HG03342 (cell line): ENCODE measurements around the gene ISM1.
"Not testable (repeated sequence)": the region's sequence is repeated elsewhere in the genome, so short reads cannot be mapped to it uniquely, and the experiment has no call there.

Experiments used
- ATAC-seq: cut with Tn5 transposase; IDR thresholded peaks from one replicate; pipeline ENCODE4 v1.9.1; 2021; ENCODE audit warnings: mild to moderate bottlenecking, moderate library complexity; ENCODE audit not compliant: unreplicated experiment

The ISM1 gene

GRCh38 chr20:13221313-13221672 is 219 bp downstream of the ISM1 start:
- peak; percentile 41 for ATAC-seq

GRCh38 chr20:13221673-13222318 is 722 bp downstream of the ISM1 start:
- ATAC-seq = peak; percentile 80

- no peak for ATAC-seq
These were observed 1.2 kb downstream of the ISM1 start for GRCh38 chr20:13222319-13222716.

- ATAC-seq = no peak
These were observed 2.9 kb downstream of the ISM1 start for GRCh38 chr20:13223736-13224520.

- no peak for ATAC-seq
These were observed 5.3 kb downstream of the ISM1 start for GRCh38 chr20:13226367-13226766.

- ATAC-seq = no peak
These were observed 7.7 kb downstream of the ISM1 start for GRCh38 chr20:13228771-13229170.

GRCh38 chr20:13229538-13229937 is 8.5 kb downstream of the ISM1 start:
- peak; percentile 79 for ATAC-seq

- ATAC-seq = no peak
These were observed 10.1 kb downstream of the ISM1 start for GRCh38 chr20:13231031-13231752.

GRCh38 chr20:13232999-13233398 is 11.9 kb downstream of the ISM1 start:
- no peak for ATAC-seq

GRCh38 chr20:13234961-13235360 is 13.9 kb downstream of the ISM1 start:
- ATAC-seq = no peak

- ATAC-seq = not testable (repeated sequence)
These were observed 15.3 kb downstream of the ISM1 start for GRCh38 chr20:13236360-13236759.

- no peak for ATAC-seq
These were observed 16.1 kb downstream of the ISM1 start for GRCh38 chr20:13236990-13237720.

GRCh38 chr20:13238001-13238653 is 17.1 kb downstream of the ISM1 start:
- no peak for ATAC-seq

- ATAC-seq = no peak
These were observed 22.8 kb downstream of the ISM1 start for GRCh38 chr20:13243826-13244376.

- ATAC-seq = no peak
These were observed 24.2 kb downstream of the ISM1 start for GRCh38 chr20:13245250-13245723.

GRCh38 chr20:13249118-13249797 is 28.2 kb downstream of the ISM1 start:
- ATAC-seq = no peak

GRCh38 chr20:13249798-13250170 is 28.7 kb downstream of the ISM1 start:
- no peak for ATAC-seq

GRCh38 chr20:13250251-13250650 is 29.2 kb downstream of the ISM1 start:
- ATAC-seq = no peak

GRCh38 chr20:13251106-13251903 is 30.2 kb downstream of the ISM1 start:
- no peak for ATAC-seq
